Measurements from ENCODE around the gene KCNJ3. TPM values are rescaled to one million over a fixed set of nuclear protein-coding genes. Genes with fewer than 3 reads are reported as not detected.
"Not testable (repeated sequence)": the region's sequence is repeated elsewhere in the genome, so short reads cannot be mapped to it uniquely, and the experiment has no call there.

The KCNJ3 gene
- total RNA-seq, 1 experiment from 2014 or later, result not detected

DNA sequence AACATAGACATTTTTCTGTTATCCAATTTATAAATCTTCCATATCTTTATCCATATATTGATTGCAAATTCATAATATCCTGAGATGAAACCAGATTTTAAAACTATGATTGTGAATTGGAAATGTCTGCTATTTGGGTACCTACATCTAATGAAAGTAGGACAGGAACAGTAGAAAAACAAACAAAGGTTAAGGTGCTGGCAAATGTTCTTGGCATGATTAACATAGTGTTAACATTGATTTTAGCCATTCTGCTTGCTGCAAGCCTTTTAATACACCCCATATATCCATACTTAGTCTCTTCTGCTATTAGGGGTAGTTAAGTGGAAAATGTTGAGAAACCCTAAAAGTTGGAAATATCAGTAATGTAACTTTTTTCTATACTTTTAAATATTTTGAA lies 152.0 kb downstream of the KCNJ3 start:
- no peak overlapping the region for H3K27ac ChIP-seq (ENCODE audit: low read depth, low read length, poor library complexity, severe bottlenecking)
- H3K4me3 ChIP-seq (ENCODE audit: low read depth, low read length, poor library complexity, severe bottlenecking), result no peak overlapping the region
- no peaks in the 10 kb centered on the region for H3K27me3 ChIP-seq (replicated peaks; ENCODE audit: insufficient read depth, low read depth, low read length, poor library complexity)
- no peak for TF ChIP-seq EZH2 (IDR thresholded peaks at IDR 0.05; ENCODE audit: borderline replicate concordance, low read depth, low read length, poor library complexity, severe bottlenecking)
- TF ChIP-seq, protein P1, sequence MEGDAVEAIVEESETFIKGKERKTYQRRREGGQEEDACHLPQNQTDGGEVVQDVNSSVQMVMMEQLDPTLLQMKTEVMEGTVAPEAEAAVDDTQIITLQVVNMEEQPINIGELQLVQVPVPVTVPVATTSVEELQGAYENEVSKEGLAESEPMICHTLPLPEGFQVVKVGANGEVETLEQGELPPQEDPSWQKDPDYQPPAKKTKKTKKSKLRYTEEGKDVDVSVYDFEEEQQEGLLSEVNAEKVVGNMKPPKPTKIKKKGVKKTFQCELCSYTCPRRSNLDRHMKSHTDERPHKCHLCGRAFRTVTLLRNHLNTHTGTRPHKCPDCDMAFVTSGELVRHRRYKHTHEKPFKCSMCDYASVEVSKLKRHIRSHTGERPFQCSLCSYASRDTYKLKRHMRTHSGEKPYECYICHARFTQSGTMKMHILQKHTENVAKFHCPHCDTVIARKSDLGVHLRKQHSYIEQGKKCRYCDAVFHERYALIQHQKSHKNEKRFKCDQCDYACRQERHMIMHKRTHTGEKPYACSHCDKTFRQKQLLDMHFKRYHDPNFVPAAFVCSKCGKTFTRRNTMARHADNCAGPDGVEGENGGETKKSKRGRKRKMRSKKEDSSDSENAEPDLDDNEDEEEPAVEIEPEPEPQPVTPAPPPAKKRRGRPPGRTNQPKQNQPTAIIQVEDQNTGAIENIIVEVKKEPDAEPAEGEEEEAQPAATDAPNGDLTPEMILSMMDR (conservative IDR thresholded peaks at IDR 0.05; ENCODE audit: low read depth, low read length), result no peak
- H3K9me3 ChIP-seq (ENCODE audit: low read depth, low read length, poor library complexity, severe bottlenecking), result no peaks in the 10 kb centered on the region
- DNase-seq (ENCODE audit: low spot score), result no peak
- BruUV-seq (replicated peaks), result no TSS peak
- CTCF ChIA-PET, result no interaction called here
- POLR2A ChIA-PET (ENCODE audit: low non-redundant PET), result no interaction called here
- intact Hi-C loops (cut with micrococcal nuclease; ENCODE audit: unreplicated experiment), result no loop called here
- no peaks in the 10 kb centered on the region for H3K36me3 ChIP-seq (ENCODE audit: insufficient read depth, low read length, poor library complexity, severe bottlenecking)
- H3K4me1 ChIP-seq (ENCODE audit: insufficient read depth, low read length, poor library complexity, severe bottlenecking), result no peaks in the 10 kb centered on the region

DNA sequence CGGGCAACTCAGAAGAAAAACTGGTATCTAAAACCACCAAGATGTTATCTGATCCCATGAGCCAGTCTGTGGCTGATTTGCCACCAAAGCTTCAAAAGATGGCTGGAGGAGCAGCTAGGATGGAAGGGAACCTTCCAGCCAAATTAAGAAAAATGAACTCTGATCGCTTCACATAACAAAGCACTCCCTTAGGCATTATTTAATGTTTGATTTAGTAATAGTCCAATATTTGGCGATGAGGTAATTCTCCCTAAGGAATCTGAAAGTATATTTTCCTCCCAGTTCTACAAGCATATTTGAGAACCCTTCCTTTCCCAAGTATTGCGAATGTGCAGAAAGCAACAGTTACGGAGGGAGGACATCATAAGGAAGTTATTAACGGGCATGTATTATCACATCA lies 156.6 kb downstream of the KCNJ3 start:
- Histone ChIP-seq H3K36me3 (ENCODE audit: insufficient read depth, low read length, poor library complexity, severe bottlenecking) (no peaks in the 10 kb centered on the region), H3K27me3 (replicated peaks; ENCODE audit: insufficient read depth, low read depth, low read length, poor library complexity) (no peaks in the 10 kb centered on the region), H3K4me1 (ENCODE audit: insufficient read depth, low read length, poor library complexity, severe bottlenecking) (no peaks in the 10 kb centered on the region), H3K27ac (ENCODE audit: low read depth, low read length, poor library complexity, severe bottlenecking) (no peak overlapping the region), H3K4me3 (ENCODE audit: low read depth, low read length, poor library complexity, severe bottlenecking) (no peak overlapping the region), H3K9me3 (ENCODE audit: low read depth, low read length, poor library complexity, severe bottlenecking) (no peaks in the 10 kb centered on the region)
- TF ChIP-seq, protein P1 (conservative IDR thresholded peaks at IDR 0.05; ENCODE audit: low read depth, low read length), result no peak
- TF ChIP-seq EZH2 (IDR thresholded peaks at IDR 0.05; ENCODE audit: borderline replicate concordance, low read depth, low read length, poor library complexity, severe bottlenecking), result no peak
- ChIA-PET CTCF (no interaction called here), POLR2A (ENCODE audit: low non-redundant PET) (no interaction called here)
- no TSS peak for BruUV-seq (replicated peaks)
- no peak for DNase-seq (ENCODE audit: low spot score)
- intact Hi-C loops (cut with micrococcal nuclease; ENCODE audit: unreplicated experiment), result no loop called here

DNA sequence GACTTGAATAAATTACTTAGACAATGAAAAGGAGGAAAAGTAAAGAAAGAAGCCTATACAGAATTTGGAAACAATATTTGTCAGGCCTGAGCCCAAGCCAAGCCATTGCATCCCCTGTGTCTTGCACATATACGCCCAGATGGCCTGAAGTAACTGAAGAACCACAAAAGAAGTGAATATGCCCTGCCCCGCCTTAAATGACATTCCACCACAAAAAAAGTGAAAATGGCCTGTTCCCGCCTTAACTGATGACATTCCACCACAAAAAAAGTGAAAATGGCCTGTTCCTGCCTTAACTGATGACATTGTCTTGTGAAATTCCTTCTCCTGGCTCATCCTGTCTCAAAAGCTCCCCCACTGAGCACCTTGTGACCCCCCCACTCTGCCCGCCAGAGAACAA lies 168.7 kb downstream of the KCNJ3 start:
- BruUV-seq (replicated peaks); H3K9me3 ChIP-seq (ENCODE audit: low read depth, low read length, poor library complexity, severe bottlenecking); POLR2A ChIA-PET (ENCODE audit: low non-redundant PET); H3K4me1 ChIP-seq (ENCODE audit: insufficient read depth, low read length, poor library complexity, severe bottlenecking); H3K27ac ChIP-seq (ENCODE audit: low read depth, low read length, poor library complexity, severe bottlenecking); H3K36me3 ChIP-seq (ENCODE audit: insufficient read depth, low read length, poor library complexity, severe bottlenecking); H3K27me3 ChIP-seq (replicated peaks; ENCODE audit: insufficient read depth, low read depth, low read length, poor library complexity); DNase-seq (ENCODE audit: low spot score); CTCF ChIA-PET; H3K4me3 ChIP-seq (ENCODE audit: low read depth, low read length, poor library complexity, severe bottlenecking); intact Hi-C loops (cut with micrococcal nuclease; ENCODE audit: unreplicated experiment): not testable (repeated sequence)

DNA sequence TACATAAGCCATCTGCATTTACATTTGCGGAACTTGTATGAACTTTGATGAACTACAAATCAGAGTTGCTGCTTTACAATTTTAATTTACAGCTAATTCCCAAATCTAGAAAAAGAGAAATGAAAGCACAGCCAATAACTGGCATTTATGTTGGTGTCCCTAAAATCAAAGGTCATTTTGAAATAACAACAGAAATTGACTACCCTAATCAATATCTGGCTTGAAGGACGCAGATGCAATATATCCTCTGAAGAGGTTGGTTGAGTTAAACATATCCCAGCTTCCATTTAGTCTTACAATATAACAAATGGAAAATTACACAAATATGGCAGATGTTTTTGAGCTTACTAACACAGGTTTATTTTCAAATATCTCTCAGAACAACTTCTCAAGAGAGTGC lies 177.5 kb downstream of the KCNJ3 start:
- H3K36me3 ChIP-seq (ENCODE audit: insufficient read depth, low read length, poor library complexity, severe bottlenecking), result no peaks in the 10 kb centered on the region
- no peaks in the 10 kb centered on the region for H3K9me3 ChIP-seq (ENCODE audit: low read depth, low read length, poor library complexity, severe bottlenecking)
- BruUV-seq (replicated peaks), result no TSS peak
- no peaks in the 10 kb centered on the region for H3K27me3 ChIP-seq (replicated peaks; ENCODE audit: insufficient read depth, low read depth, low read length, poor library complexity)
- CTCF ChIA-PET, result no interaction called here
- no peak overlapping the region for H3K27ac ChIP-seq (ENCODE audit: low read depth, low read length, poor library complexity, severe bottlenecking)
- POLR2A ChIA-PET (ENCODE audit: low non-redundant PET), result no interaction called here
- no peak overlapping the region for H3K4me3 ChIP-seq (ENCODE audit: low read depth, low read length, poor library complexity, severe bottlenecking)
- H3K4me1 ChIP-seq (ENCODE audit: insufficient read depth, low read length, poor library complexity, severe bottlenecking), result no peaks in the 10 kb centered on the region
- TF ChIP-seq, protein P1 (conservative IDR thresholded peaks at IDR 0.05; ENCODE audit: low read depth, low read length), result no peak
- TF ChIP-seq EZH2 (IDR thresholded peaks at IDR 0.05; ENCODE audit: borderline replicate concordance, low read depth, low read length, poor library complexity, severe bottlenecking), result no peak
- DNase-seq (ENCODE audit: low spot score), result no peak
- intact Hi-C loops (cut with micrococcal nuclease; ENCODE audit: unreplicated experiment), result no loop called here

Data from A673 (cell line).